ENCODE results near the gene EDIL3. TPM values are rescaled to one million over a fixed set of nuclear protein-coding genes. Genes with fewer than 3 reads are reported as not detected.

Gene EDIL3
- total and polyA plus RNA-seq, 10 of the 15 experiments (the other 5 are each of a cell fraction or from before 2014, with no cell fraction given), result 0.01 to 0.62 (median 0.20) TPM

GRCh38 chr5:84327591-84327990, 57.1 kb downstream of the EDIL3 start:
- Histone ChIP-seq H4K20me1 (ENCODE audit: control insufficient read depth, insufficient read depth) (no peaks in the 10 kb centered on the region), H3K4me3 (no peak overlapping the region), H3K36me3 (ENCODE audit: control insufficient read depth in 2 of 2, insufficient read depth in 2 of 2, low read length in 1 of 2) (no peaks in the 10 kb centered on the region), H3K4me1 (ENCODE audit: control insufficient read depth, insufficient read depth, low read length) (no peaks in the 10 kb centered on the region), H3K27me3 (replicated peaks in 1 of 2; ENCODE audit: control insufficient read depth in 2 of 2, insufficient read depth in 2 of 2, low read length in 1 of 2) (no peaks in the 10 kb centered on the region), H3K9ac (ENCODE audit: control insufficient read depth, insufficient read depth, low read length) (no peak overlapping the region), H2AFZ (ENCODE audit: control insufficient read depth, low read depth, low read length) (no peak overlapping the region), H3K9me3 (replicated peaks; ENCODE audit: control insufficient read depth, insufficient read depth, low read length) (no peaks in the 10 kb centered on the region), H3K4me2 (ENCODE audit: control insufficient read depth, insufficient read depth) (no peak overlapping the region), H3K79me2 (ENCODE audit: control insufficient read depth, insufficient read depth, low read length) (no peaks in the 10 kb centered on the region), H3K27ac (ENCODE audit: control insufficient read depth, insufficient read depth) (no peak overlapping the region)
- ChIA-PET CTCF (no interaction called here), SMC1A (ENCODE audit: uncharacterized antibody, unreplicated experiment) (no interaction called here), RAD21 (ENCODE audit: unreplicated experiment) (no interaction called here), POLR2A (no interaction called here)
- no peak for ATAC-seq
- DNase-seq (ENCODE audit: low read depth, low spot score), result no peak
- BruUV-seq (replicated peaks), result no TSS peak
- in situ Hi-C loops (cut with MboI), result no loop called here
- intact Hi-C loops (cut with micrococcal nuclease; ENCODE audit: unreplicated experiment), result no loop called here
- FAIRE-seq, result no peak
- TF ChIP-seq SPI1 (IDR thresholded peaks at IDR 0.05; ENCODE audit: borderline replicate concordance, insufficient read depth, low read depth, low read length) (no peak), IRF5 (IDR thresholded peaks at IDR 0.05; ENCODE audit: borderline replicate concordance) (no peak), USF2 (IDR thresholded peaks at IDR 0.05; ENCODE audit: borderline replicate concordance, low read depth, low read length) (no peak), SUPT20H (IDR thresholded peaks at IDR 0.05; ENCODE audit: borderline replicate concordance, control insufficient read depth, low read depth, low read length) (no peak), IRF3 (IDR thresholded peaks at IDR 0.05) (no peak), PKNOX1 (IDR thresholded peaks at IDR 0.05) (no peak), CEBPB (IDR thresholded peaks at IDR 0.05; ENCODE audit: borderline replicate concordance in 1 of 2, low read depth in 2 of 2, low read length in 2 of 2) (no peak), PAX8 (IDR thresholded peaks at IDR 0.05) (no peak), TBL1XR1 (IDR thresholded peaks at IDR 0.05; ENCODE audit: low read depth, low read length) (no peak), GATAD2B (conservative IDR thresholded peaks at IDR 0.05; ENCODE audit: low read depth) (no peak)
- WGBS (ENCODE audit: insufficient coverage, insufficient replicate concordance, low lambda C conversion rate, missing lambda C conversion rate), result 2% methylated on average over 3 of the region's 3 CpGs
